Astrocyte (in vitro differentiated cells and primary cell): ENCODE data around the gene PRKG1.

ENCODE experiments used
- EZH2 ChIP-seq: IDR thresholded peaks from 2 replicates; pipeline ENCODE4 v1.6.1; 2012; ENCODE audit warnings: mild to moderate bottlenecking, low read length, inconsistent platforms; ENCODE audit not compliant: insufficient read depth
- TF ChIP-seq, protein P1 (sequence below): IDR thresholded peaks from 2 replicates; pipeline ENCODE4 v1.5.1; 2011; ENCODE audit warnings: low read depth, mild to moderate bottlenecking, inconsistent platforms, low read length, moderate library complexity; ENCODE audit not compliant: insufficient read depth

DNA sequence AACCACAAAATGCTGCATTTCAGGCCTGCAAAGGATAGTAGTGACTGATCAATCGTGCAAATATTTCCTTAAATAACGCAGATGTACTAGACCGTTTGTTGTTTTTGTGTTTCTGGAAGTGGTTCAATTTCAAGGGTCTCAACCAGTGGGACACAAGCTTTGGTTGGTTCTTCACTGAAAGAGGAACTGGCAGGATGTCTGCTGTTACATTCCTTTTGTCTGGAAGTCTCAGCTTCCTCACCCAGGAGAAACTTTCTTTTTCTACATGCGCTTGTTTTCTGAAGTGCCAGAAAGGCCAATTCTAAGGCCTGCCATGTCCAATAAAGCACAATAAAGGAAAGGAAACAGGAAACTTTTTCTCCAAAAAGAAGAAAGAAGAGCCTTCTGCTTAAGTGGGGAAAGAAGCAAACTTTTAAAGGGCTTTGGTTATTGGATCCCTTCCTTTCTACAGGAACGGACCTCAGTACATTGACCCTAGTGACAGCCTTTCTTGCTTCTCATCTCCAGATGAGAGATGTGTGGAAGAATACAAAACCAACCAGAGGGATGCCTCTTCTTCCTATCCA lies 1243.9 kb downstream of the PRKG1 start:
- TF ChIP-seq, protein P1, sequence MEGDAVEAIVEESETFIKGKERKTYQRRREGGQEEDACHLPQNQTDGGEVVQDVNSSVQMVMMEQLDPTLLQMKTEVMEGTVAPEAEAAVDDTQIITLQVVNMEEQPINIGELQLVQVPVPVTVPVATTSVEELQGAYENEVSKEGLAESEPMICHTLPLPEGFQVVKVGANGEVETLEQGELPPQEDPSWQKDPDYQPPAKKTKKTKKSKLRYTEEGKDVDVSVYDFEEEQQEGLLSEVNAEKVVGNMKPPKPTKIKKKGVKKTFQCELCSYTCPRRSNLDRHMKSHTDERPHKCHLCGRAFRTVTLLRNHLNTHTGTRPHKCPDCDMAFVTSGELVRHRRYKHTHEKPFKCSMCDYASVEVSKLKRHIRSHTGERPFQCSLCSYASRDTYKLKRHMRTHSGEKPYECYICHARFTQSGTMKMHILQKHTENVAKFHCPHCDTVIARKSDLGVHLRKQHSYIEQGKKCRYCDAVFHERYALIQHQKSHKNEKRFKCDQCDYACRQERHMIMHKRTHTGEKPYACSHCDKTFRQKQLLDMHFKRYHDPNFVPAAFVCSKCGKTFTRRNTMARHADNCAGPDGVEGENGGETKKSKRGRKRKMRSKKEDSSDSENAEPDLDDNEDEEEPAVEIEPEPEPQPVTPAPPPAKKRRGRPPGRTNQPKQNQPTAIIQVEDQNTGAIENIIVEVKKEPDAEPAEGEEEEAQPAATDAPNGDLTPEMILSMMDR = no peak
- no peak for TF ChIP-seq EZH2
